Kidney capillary endothelial cell (primary cell): ENCODE data around the gene TSPOAP1.

Source experiments
- DNase-seq: peaks from one replicate; pipeline ENCODE4 v3.0.0-alpha.2; 2018; ENCODE audit warnings: low spot score

Gene TSPOAP1

DNA sequence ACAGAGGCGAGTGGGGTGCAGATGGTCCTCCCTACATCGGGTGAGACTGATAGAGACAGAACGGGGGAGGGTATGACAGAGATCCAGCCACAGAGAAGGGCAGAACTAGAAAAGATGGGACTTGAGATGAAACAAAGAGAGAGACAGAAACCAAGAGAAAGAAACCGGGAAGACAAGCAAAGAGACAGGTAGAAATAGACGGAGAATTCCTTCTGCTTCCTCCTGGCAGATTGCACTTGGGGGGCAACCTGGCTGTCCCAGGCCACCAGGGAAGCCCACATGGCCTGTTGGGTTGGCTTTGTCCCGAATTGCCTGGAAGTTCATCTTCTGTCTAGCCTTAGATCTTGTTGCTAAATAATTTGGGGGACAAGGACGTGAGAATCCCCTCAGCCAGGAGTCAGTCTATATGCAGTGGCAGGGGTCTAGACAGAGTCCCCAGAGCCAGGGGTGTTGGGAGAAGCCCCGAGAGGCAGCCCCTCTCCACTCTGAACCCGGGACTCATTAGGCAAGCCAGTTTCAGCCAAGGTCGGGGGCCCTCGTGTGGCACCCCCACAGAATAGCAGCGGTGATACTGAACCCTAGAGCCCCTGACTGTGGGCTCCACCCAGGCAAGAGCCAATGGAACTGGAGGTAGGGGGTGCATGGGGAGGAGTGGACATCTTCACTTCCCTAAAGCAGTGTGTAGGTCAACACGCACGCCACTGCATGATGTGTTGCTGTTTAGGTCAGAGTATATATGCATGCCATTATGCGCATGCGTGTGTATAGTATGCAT is 627 bp upstream of the TSPOAP1 start:
- DNase-seq: no peak

GRCh38 chr17:58327363-58328194 is 1.0 kb downstream of the TSPOAP1 start:
- DNase-seq: no peak

- no peak for DNase-seq
These were observed 1.8 kb downstream of the TSPOAP1 start for GRCh38 chr17:58326609-58327362.

- no peak for DNase-seq
These were observed 2.6 kb downstream of the TSPOAP1 start for GRCh38 chr17:58325976-58326468.

DNA sequence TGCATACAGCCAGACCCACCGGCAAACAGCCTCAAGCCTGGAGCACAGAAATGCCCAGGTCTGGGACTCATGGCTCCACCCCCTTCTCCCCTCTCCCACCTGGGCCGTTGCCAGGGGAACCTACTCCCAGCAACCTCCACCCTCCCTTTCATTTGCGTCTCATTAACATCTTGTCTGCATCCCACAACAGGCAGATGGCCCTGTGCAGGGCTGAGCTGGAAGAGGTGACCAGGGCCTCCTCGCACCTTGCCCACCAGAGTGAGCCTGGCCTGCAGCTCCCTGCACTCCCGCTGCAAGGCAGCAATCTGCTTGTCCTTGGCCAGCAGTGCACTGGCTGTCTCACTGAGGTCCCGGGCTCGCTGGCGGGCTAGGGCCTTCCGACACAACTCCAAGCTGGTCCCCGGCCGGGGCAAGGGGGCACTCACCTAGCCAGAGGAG is 3.3 kb downstream of the TSPOAP1 start:
- DNase-seq: no peak

- no peak for DNase-seq
These were observed 3.9 kb downstream of the TSPOAP1 start for GRCh38 chr17:58324409-58325288.

DNA sequence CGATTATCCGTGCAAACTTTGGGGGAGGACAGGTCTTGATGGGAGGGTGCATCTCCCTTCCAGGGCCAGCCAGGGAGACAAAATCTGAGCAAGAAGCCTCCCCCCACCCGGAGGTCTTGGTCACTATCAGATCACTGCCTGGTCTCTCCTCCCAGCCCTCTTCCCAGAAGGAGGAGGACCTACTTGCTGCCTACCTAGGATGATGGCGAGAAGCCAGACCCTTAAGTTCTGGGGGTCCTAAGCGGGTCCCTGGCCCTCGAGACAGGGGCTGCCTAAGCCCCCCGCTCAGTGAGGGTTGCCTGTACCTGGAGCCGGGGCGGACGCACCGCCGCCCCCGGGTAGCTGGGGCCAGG is 4.6 kb downstream of the TSPOAP1 start:
- DNase-seq: no peak

DNA sequence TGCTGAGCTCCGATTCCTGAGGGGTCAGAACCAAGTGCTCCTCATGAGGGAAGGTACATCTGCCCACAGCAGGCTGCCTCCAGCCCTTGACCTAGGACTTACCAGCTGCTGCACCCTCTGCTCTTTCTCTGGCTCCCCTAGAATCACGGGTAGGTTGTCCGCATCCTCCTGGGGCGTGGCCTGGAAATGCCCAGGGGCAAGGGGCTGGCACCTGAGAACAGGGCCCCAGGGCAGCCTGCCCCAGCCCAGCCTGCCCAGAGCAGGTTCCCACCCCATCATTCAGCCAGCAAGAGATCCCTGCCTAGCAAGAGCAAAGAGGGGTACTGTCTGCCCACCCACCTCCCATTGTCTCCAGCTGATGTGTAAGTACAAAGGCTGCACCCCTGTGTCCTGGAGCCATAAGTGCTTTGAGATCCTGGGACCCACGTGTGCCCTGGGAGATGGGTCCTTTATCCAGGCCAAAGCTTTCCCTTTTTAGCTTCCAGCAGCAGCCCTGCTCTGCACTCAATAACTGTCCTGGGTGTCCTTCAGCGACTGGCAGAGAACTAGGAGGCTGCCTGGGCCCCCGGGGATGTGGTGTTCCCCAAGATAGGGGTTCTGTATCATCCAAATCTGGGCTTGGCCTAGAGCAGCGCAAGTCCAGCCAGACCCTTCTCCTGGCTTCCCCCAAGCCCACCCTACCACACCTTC is 5.1 kb downstream of the TSPOAP1 start:
- DNase-seq: no peak

DNA sequence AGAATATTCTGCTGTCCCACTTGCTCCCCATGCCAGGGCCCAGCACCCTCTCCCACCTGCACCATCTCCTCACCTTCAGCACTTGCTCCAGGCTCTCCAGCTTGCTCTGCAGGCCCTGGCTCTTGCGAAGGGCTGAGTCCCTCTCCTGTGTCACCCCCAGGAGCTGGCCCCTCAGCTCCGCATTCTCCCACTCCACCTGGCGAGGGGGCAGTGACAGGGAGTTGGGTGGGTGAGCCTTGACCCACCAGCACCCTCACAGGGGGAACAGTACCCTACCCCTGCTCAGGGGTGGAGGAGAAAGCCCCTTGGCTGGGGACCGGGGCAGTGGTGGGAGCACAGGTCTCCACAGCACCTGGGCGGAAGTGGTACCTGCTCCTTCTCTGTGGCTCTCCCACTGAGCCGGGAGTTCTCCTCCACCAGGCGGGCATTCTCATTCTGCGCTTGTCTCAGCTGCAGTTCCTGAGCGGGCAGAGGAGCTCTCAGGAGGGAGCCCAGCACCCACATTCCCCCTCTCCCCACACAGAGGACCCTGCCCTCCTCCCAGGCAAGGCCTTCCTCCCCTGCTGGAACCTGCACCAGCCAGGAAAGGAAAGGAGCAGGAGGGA is 5.9 kb downstream of the TSPOAP1 start:
- DNase-seq: no peak

GRCh38 chr17:58321571-58322525 is 6.7 kb downstream of the TSPOAP1 start:
- no peak for DNase-seq

DNA sequence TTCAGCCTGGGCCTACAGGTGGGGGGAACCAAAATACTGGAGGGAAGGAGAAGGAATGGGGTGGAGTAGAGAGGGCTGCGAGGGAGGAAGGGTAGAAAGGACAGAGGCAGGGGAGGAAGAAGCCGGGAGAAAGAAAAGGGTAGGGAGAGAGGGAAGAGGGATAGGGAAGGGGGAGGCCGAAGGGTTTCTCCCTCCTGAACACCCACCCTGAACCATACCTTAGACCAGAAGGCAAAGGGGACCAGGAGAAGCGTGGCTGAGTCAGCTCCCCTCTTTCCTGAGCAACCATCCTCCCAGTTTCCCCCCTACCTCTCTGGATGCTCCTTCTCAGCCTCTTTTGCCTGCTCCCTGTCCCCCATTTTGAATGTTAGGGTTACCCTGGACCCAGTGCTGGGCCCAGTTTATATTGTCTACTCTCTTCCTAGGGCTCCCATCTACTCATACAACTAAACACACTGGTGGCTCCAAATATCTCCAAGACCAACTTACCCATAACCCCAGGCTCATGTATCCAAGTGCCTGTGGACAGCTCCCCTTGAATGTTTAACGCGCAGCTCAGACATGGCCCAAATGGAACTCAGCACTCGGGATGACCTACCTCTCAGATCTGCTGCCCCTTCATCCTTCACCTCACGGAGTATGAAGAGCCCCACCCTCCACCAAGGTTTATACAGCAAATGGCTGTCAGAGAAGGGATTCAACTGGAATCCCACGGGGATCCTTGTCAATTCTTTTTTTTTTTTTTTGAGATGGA is 7.8 kb downstream of the TSPOAP1 start:
- no peak for DNase-seq

- DNase-seq: no peak
These were observed 8.4 kb downstream of the TSPOAP1 start for GRCh38 chr17:58320163-58320558.

DNA sequence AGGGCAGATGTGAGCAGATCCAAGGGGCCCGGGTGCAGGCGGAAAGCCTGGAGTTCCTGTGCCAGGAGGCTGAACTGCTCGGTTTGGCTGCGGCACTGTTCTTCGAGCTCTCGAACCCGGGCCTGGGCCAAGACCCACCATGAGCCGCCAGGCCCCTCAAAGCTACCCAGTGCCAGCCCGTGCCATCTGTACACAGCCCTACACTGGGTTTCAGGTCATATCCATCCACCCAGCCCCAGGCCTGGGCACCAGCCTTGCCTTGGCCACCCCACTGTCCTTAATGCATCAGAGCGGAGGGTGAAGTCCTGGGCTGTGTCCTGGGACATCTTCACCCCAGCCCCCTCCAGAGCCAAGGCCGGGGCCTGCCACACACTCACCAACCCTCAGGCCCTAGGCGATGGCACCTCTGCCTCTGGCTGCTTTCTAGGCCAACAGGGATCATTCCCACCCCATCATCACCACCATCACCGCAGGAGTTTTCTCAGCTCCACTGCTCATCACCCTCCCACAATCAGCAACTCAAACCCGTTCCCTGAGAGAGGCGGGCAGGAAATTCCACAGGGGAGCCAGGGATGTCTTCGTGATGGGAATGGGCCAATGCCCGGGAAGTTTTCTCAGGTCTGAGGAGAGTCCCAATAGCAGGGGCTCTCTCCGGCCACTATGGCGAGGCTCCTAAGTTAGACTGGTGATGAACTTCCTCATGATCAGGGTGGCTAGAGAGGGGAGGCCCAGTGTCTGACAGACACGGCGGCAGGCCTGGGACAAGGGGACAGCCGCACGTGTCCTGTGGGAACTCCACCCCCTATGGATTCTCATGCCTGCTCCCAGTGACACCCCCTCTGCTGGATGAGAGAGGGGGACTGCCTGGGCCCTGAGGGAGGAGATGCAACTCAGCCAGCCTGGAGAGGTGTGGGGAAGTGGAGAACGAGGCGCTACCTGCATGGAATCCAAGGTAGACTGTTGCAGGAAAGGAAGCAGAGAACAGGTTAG is 9.1 kb downstream of the TSPOAP1 start:
- no peak for DNase-seq

DNA sequence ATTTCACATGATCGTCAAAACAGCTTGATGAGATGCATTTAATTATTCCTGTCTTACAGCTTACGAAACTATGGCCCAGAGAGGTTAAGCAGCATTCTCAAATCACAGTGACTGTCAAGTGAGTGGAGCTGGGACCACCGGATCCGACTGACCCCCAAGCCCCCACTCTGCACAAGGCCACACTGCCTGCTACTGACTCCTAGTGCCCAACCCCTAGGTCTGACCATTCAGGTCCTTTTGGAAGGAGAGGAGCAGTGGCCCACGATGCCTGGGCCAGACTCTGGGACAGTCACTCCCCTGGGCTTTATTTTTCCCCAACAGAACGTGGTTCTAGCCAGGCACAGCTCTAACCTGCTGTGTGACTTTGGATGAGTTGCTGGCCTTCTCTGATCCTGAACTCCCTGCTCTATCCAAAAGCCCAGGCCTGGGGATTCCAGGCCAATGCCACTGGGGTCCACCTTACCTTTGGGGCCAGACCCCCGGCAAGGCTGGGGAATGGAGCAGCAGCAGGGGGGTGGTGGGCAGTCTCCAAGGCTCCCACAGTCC is 9.9 kb downstream of the TSPOAP1 start:
- no peak for DNase-seq

DNA sequence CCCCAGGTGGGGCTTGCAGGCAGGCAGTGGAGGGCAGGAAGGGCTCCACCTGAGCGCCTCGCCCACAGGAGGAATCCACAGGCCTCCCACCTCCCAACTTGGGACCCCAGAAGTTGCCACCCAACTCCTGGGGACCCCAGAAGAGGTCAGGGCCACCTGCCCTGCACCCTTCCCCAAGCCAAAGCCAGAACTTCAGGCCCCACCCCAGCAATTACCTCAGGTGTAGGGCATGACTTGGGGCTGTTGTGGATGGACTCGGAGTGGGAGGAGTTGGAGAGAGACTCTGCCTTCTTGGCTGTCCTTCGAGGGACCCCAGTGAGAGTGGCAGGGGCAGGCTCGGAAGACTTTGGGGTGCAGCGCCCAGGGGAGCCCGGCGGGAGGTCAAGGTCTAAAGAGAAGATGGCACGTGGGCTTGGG is 10.5 kb downstream of the TSPOAP1 start:
- DNase-seq: no peak

- peak; percentile 13 for DNase-seq
These were observed 11.1 kb downstream of the TSPOAP1 start for GRCh38 chr17:58317421-58318064.
